Inflammatory macrophage treated with lipopolysaccharide for 1 hour (primary cell): Measurements from ENCODE around the gene ATP10A.
"Not testable (repeated sequence)": the region's sequence is repeated elsewhere in the genome, so short reads cannot be mapped to it uniquely, and the experiment has no call there.

Source experiments
- DNase-seq, 2 donors: peaks; one replicate each; pipeline ENCODE4 v3.0.0-alpha.2; 2020 to 2022

ATP10A gene

GRCh38 chr15:25883463-25884259 is 20.5 kb upstream of the ATP10A start:
- no peak for DNase-seq

GRCh38 chr15:25882466-25882865 is 19.3 kb upstream of the ATP10A start:
- DNase-seq = no peak

GRCh38 chr15:25880877-25881276 is 17.8 kb upstream of the ATP10A start:
- DNase-seq = not testable (repeated sequence)

GRCh38 chr15:25880411-25880810 is 17.3 kb upstream of the ATP10A start:
- no peak for DNase-seq

- DNase-seq = no peak
Observed at GRCh38 chr15:25879438-25879837, 16.3 kb upstream of the ATP10A start.

GRCh38 chr15:25877681-25878080 is 14.6 kb upstream of the ATP10A start:
- DNase-seq = no peak

- no peak for DNase-seq
Observed at GRCh38 chr15:25876231-25877140, 13.4 kb upstream of the ATP10A start.

GRCh38 chr15:25875566-25875965 is 12.4 kb upstream of the ATP10A start:
- DNase-seq = peak in 1 of 2 donors; percentile 37

GRCh38 chr15:25874379-25874778 is 11.3 kb upstream of the ATP10A start:
- DNase-seq = no peak

- DNase-seq = no peak
Observed at GRCh38 chr15:25871403-25871802, 8.3 kb upstream of the ATP10A start.

- no peak for DNase-seq
Observed at GRCh38 chr15:25870938-25871337, 7.8 kb upstream of the ATP10A start.

GRCh38 chr15:25869701-25870100 is 6.6 kb upstream of the ATP10A start:
- peak; percentile 34 to 57 for DNase-seq

- no peak for DNase-seq
Observed at GRCh38 chr15:25866874-25867273, 3.7 kb upstream of the ATP10A start.

- DNase-seq = no peak
Observed at GRCh38 chr15:25866251-25866650, 3.1 kb upstream of the ATP10A start.

GRCh38 chr15:25864966-25865365 is 1.8 kb upstream of the ATP10A start:
- DNase-seq = no peak

- no peak for DNase-seq
Observed at GRCh38 chr15:25863968-25864580, 947 bp upstream of the ATP10A start.

- no peak for DNase-seq
Observed at GRCh38 chr15:25862472-25863110, 536 bp downstream of the ATP10A start.

- DNase-seq = no peak
Observed at GRCh38 chr15:25862071-25862471, 1.1 kb downstream of the ATP10A start.

GRCh38 chr15:25860885-25861866 is 2.0 kb downstream of the ATP10A start:
- no peak for DNase-seq

GRCh38 chr15:25859838-25860645 is 3.1 kb downstream of the ATP10A start:
- DNase-seq = no peak
